ENCODE measurements around the gene THOP1.
"Not testable (repeated sequence)": the region's sequence is repeated elsewhere in the genome, so short reads cannot be mapped to it uniquely, and the experiment has no call there.

Gene THOP1

GRCh38 chr19:2817237-2817829 is 32.0 kb downstream of the THOP1 start:
- DNase-seq (ENCODE audit: low read depth in 2 of 2) = not testable (repeated sequence)

- DNase-seq (ENCODE audit: low read depth in 2 of 2) = peak; percentile 94 to 97
Measured at GRCh38 chr19:2819540-2820111, 34.3 kb downstream of the THOP1 start, which contains the start of gene ZNF554. Gene ZNF554, plus strand, starts transcription at chr19:2819868. Its CDS starts 204 bp downstream, at chr19:2820072.

- no peak for DNase-seq (ENCODE audit: low read depth in 2 of 2)
Measured at GRCh38 chr19:2820112-2820702, 34.9 kb downstream of the THOP1 start.

GRCh38 chr19:2822846-2823245 is 37.5 kb downstream of the THOP1 start:
- DNase-seq (ENCODE audit: low read depth in 2 of 2) = no peak

GRCh38 chr19:2823646-2824045 is 38.3 kb downstream of the THOP1 start:
- no peak for DNase-seq (ENCODE audit: low read depth in 2 of 2)

DNA sequence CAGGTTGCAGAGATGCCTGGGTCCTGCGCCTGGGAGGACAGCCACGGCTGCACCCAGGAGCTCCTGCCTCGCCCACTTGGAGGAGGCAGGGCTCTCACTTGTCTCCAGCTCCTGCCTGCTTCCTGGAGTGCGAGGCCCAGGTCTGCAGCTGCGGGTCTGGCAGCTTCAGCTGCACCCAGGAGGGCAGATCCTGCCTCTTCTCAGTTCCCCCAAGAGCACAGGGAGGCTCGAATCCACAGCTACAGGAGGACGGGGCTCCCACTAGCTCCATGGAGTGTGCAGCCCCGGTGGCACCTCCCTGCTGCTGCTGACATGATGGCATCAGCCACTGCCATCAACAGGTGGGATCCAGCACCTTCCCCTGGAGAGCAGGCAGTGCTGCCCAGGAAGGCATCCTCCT is 38.8 kb downstream of the THOP1 start:
- no peak for DNase-seq (ENCODE audit: low read depth in 2 of 2)

GRCh38 chr19:2827022-2827421 is 41.7 kb downstream of the THOP1 start:
- no peak for DNase-seq (ENCODE audit: low read depth in 2 of 2)

DNA sequence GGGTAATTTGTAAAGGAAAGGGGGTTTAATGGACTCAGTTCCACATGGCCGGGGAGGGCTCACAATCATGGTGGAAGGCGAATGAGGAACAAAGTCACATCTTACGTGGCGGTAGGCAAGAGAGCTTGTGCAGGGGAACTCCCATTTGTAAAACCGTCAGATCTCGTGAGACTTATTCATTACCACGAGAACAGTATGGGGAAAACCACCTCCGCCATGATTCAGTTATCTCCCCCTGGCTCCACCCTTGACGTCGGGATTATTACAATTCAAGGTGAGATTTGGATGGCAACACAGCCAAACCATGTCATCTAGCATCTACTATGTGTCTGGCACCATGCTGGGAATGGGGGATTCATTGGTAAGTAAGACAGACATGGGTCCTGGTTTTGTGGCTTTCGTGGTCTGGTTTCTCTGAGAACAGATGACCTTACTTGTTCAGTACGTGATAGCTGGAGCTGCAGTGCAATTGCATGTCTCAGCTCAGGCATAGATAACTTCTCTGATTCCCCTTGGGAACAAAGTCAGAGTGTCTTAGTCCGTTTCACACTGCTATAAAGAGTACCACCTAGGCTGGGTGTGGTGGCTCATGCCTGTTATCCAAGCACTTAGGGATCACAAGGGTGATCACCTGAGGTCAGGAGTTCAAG is 42.7 kb downstream of the THOP1 start:
- no peak for DNase-seq (ENCODE audit: low read depth in 2 of 2)

DNA sequence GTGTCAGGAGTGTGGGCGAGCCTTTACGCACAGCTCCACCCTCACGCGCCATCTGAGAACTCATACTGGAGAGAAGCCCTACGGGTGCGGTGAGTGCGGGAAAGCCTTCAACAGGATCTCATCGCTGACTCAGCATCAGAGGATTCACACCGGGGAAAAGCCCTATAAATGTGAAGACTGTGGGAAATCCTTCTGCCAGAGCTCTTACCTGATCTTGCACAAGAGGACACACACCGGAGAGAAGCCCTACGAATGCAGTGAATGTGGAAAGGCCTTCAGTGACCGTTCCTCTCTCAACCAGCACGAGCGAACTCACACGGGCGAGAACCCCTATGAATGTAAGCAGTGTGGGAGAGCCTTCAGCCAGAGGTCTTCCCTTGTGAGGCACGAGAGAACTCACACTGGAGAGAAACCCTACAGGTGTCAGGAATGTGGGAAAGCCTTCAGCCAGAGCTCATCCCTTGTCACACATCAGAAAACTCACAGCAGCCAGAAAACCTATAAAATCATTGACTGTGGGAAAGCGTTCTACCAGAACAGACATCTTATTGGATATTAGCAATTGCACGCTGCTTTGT is 49.1 kb downstream of the THOP1 start:
- no peak for DNase-seq (ENCODE audit: low read depth in 2 of 2)

- DNase-seq (ENCODE audit: low read depth in 2 of 2) = no peak
Measured at GRCh38 chr19:2837430-2837829, 52.1 kb downstream of the THOP1 start.

DNA sequence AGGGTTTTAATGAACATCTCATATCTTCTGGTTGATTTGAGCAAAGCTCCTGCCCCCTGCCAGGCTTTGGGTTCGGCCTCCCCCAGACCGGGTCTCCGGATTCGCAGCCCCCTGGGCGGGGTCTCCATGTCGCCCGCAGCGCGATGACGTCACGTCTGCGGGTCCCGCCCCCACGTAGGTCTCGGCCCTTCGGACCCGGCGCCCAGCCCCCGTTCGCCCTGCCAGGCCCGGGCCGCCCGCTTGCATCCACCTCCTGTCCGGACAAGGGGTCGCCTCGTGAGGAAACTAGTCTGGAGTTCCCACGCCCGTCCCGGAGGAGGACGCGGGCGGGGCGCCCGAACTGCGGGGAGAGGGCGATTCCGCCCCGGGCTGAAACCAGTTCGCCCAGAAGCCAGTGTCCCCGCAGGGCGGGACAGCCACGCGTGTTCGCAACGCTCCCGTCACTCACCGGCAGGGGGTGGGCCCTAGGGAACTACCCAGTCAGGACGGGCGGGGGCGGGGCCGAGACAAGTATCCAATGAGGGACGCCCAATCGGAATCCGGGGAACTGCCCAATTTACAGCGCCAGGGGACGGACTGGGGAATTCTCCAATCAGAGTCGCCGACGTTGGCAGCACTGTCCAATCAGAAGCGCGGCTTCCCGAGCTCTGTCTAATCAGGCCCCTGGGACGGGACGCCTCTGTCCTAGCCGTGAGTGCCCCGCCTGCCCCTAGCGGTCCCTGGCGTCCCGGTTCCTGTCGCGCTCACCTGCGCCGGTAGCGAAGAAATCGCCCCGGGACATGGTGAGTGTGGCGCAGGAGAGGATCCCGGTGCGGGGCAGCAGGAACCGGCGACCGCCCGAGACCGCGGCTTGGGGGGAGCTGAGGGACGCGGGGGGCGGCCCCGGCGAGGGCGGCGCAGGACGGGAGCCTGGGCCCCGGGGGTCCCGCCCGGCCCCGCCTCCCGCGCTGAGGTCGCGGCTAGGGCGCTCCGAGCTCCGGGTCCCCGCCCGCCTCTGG is 55.8 kb downstream of the THOP1 start, which contains the start of gene ZNF555:
TSS of gene ZNF555 (plus strand) at position 682 of the 998 bp plus-strand sequence. CDS start at position 780, 98 bp downstream.
- peak; percentile 97 to 99 for DNase-seq (ENCODE audit: low read depth in 2 of 2)

GRCh38 chr19:2841855-2842574 is 56.7 kb downstream of the THOP1 start:
- no peak for DNase-seq (ENCODE audit: low read depth in 2 of 2)

DNA sequence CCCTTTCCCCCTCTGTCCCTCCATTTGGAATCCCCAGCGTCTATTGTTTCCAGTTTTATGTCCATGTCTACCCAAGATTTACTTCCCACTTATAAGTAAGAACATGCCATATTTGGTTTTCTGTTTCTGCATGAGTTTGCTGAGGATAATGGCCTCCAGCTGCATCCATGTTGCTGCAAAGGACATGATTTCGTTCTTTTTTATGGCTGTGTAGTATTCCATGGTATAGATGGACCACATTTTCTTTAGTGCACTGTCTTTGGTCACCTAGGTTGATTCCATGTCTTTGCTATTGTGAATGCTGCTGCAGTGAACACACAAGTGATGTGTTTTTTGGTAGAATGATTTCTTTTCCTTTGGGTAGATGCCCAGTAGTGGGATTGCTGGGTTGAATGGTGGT is 59.8 kb downstream of the THOP1 start:
- no peak for DNase-seq (ENCODE audit: low read depth in 2 of 2)

DNA sequence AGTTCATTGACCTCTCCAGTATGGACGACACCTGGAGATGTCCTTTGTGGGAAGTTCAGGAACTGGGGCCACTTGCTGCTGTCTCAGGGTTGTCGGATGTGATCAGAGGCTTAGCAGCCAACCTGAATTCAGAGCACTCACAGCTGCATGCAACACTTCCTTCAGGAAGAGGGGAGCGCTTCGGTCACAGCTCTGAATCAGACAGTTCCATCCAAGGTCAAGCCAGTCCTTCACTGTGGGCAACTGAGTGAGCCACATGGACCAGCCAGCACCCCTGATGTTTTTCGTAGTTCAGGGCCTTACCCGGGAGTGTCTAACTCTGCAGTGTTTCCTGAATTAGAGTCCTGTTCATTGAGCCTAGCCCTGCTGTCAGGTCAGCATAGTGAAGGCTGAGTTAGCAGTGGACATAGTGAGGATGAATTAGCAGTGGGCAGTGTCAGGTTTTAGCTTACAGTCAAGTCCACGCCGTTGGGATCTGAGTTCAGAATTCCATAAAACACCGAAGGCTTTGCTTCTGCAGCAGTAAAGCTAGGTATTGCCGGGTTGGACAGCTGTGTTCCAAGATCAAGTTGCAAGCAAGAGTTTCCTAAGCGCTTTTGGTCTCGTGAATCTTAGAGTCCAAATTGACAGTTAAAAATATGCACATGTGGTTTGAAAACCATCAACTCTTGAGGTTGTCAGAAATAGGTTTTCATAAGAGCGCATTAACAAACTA is 61.0 kb downstream of the THOP1 start:
- no peak for DNase-seq (ENCODE audit: low read depth in 2 of 2)

- DNase-seq (ENCODE audit: low read depth in 2 of 2) = no peak
Measured at GRCh38 chr19:2847507-2847906, 62.2 kb downstream of the THOP1 start.

DNA sequence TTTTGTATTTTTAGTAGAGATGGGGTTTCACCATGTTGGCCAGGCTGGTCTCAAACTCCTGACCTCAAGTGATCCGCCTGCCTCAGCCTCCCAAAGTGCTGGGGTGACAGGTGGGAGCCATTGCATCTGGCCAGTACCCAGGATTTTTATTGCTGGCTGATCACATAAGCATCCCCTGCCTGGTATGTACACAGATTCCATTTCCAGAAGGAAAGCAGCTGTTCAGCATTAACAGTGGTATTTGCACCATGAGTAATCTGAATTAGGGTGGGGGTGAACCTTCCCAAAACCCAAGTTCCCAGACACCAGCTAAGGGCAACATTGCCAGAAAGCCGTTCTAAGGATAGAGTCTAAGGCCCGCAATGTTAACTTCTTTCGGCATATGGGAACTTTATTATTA is 63.3 kb downstream of the THOP1 start:
- no peak for DNase-seq (ENCODE audit: low read depth in 2 of 2)

- no peak for DNase-seq (ENCODE audit: low read depth in 2 of 2)
Measured at GRCh38 chr19:2850256-2850925, 65.1 kb downstream of the THOP1 start.

DNA sequence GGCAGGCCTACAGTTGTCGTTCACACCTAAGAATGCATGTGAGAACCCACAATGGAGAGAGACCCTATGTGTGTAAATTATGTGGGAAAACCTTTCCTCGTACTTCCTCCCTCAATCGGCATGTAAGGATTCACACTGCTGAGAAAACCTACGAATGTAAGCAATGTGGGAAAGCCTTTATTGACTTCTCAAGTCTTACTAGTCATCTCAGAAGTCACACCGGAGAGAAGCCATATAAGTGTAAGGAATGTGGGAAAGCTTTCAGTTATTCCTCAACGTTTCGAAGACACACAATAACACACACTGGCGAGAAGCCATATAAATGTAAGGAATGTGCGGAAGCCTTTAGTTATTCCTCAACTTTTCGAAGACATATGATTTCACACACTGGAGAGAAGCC is 67.3 kb downstream of the THOP1 start:
- DNase-seq (ENCODE audit: low read depth in 2 of 2) = no peak

GRCh38 chr19:2853015-2853606 is 67.8 kb downstream of the THOP1 start:
- DNase-seq (ENCODE audit: low read depth in 2 of 2) = no peak
